Mesenchymal stem cell (in vitro differentiated cells and primary cell): ENCODE measurements around the gene POLK.

Source experiments
- DNase-seq: peaks from one replicate; pipeline ENCODE4 v3.0.0-alpha.2; 2013
- H2AFZ ChIP-seq: one replicate; pipeline ENCODE4 v1.6.1; 2013; ENCODE audit warnings: low read depth, mild to moderate bottlenecking, control low read depth, inconsistent platforms, low read length, moderate library complexity
- H2AK5ac ChIP-seq: 2 replicates; pipeline ENCODE4 v1.6.1; 2013; ENCODE audit warnings: low read length, moderate library complexity, mild to moderate bottlenecking, inconsistent platforms; ENCODE audit not compliant: severe bottlenecking
- H2BK120ac ChIP-seq: one replicate; pipeline ENCODE4 v1.6.1; 2013; ENCODE audit warnings: low read depth, mild to moderate bottlenecking, inconsistent platforms, low read length, moderate library complexity
- H2BK12ac ChIP-seq, 2 experiments: one replicate each; pipeline ENCODE4 v1.6.1; 2013; ENCODE audit warnings: inconsistent platforms in 2 of 2, low read length in 2 of 2, mild to moderate bottlenecking in 2 of 2, moderate library complexity in 2 of 2, control low read depth in 1 of 2
- H2BK15ac ChIP-seq: one replicate; pipeline ENCODE4 v1.6.1; 2013; ENCODE audit warnings: mild to moderate bottlenecking, low read depth, inconsistent platforms; ENCODE audit not compliant: poor library complexity, severe bottlenecking
- H2BK5ac ChIP-seq: 2 replicates; pipeline ENCODE4 v1.6.1; 2013; ENCODE audit warnings: low read depth, mild to moderate bottlenecking, low read length, control low read depth, inconsistent platforms; ENCODE audit not compliant: poor library complexity, severe bottlenecking
- H3K14ac ChIP-seq, 2 experiments: one replicate each; pipeline ENCODE4 v1.6.1; 2013; ENCODE audit warnings: inconsistent platforms in 2 of 2, low read length in 2 of 2, control low read depth in 1 of 2, mild to moderate bottlenecking in 1 of 2, moderate library complexity in 1 of 2
- H3K18ac ChIP-seq, 2 experiments: one replicate each; pipeline ENCODE4 v1.6.1; 2013; ENCODE audit warnings: inconsistent platforms in 2 of 2, low read length in 2 of 2, control low read depth in 1 of 2, low read depth in 1 of 2, mild to moderate bottlenecking in 1 of 2
- H3K23ac ChIP-seq, 2 experiments: one replicate each; pipeline ENCODE4 v1.6.1; 2013; ENCODE audit warnings: inconsistent platforms in 2 of 2, low read length in 2 of 2, mild to moderate bottlenecking in 2 of 2, moderate library complexity in 2 of 2, control low read depth in 1 of 2
- H3K27ac ChIP-seq: 2 replicates; pipeline ENCODE4 v1.5.1; 2013; ENCODE audit warnings: mild to moderate bottlenecking, moderate library complexity, low read length, control low read depth, inconsistent platforms; ENCODE audit not compliant: poor library complexity, severe bottlenecking
- H3K27me3 ChIP-seq, 2 experiments: 2 replicates each; pipeline versions ENCODE4 v1.6.1 to v1.7.0; 2013; ENCODE audit warnings: low read length in 2 of 2, mild to moderate bottlenecking in 2 of 2, moderate library complexity in 2 of 2, control low read depth in 1 of 2, inconsistent platforms in 1 of 2; ENCODE audit not compliant: control insufficient read depth in 1 of 2, insufficient read depth in 1 of 2
- H3K36me3 ChIP-seq, 2 experiments: 2 replicates each; pipeline versions ENCODE4 v1.6.1 to v1.7.0; 2013; ENCODE audit warnings: low read length in 2 of 2, control low read depth in 1 of 2, inconsistent platforms in 1 of 2, low read depth in 1 of 2, mild to moderate bottlenecking in 1 of 2; ENCODE audit not compliant: insufficient read depth in 2 of 2, control insufficient read depth in 1 of 2
- H3K4ac ChIP-seq, 2 experiments: one replicate each; pipeline ENCODE4 v1.6.1; 2013; ENCODE audit warnings: inconsistent platforms in 2 of 2, low read length in 2 of 2, mild to moderate bottlenecking in 2 of 2, moderate library complexity in 2 of 2, control low read depth in 1 of 2, low read depth in 1 of 2
- H3K4me1 ChIP-seq: 2 replicates; pipeline ENCODE4 v1.6.1; 2013; ENCODE audit warnings: low read depth, low read length, control low read depth; ENCODE audit not compliant: control insufficient read depth, insufficient read depth
- H3K4me2 ChIP-seq: 2 replicates; pipeline ENCODE4 v1.6.1; 2013; ENCODE audit warnings: low read length, mild to moderate bottlenecking, inconsistent platforms; ENCODE audit not compliant: poor library complexity, severe bottlenecking
- H3K4me3 ChIP-seq, 2 experiments: 2 replicates each; pipeline versions ENCODE4 v1.5.1 to v1.7.0; 2013; ENCODE audit warnings: low read length in 2 of 2, mild to moderate bottlenecking in 2 of 2, control low read depth in 1 of 2, low read depth in 1 of 2; ENCODE audit not compliant: insufficient read depth in 1 of 2
- H3K79me1 ChIP-seq: replicated peaks from 2 replicates; pipeline ENCODE4 v1.6.1; 2013; ENCODE audit warnings: mild to moderate bottlenecking, control low read depth, low read length, inconsistent platforms; ENCODE audit not compliant: poor library complexity, severe bottlenecking
- H3K9ac ChIP-seq: 2 replicates; pipeline ENCODE4 v1.7.0; 2013; ENCODE audit warnings: mild to moderate bottlenecking, low read length, moderate library complexity
- H3K9me3 ChIP-seq: 2 replicates; pipeline ENCODE4 v1.7.0; 2013; ENCODE audit warnings: mild to moderate bottlenecking, low read length; ENCODE audit not compliant: control insufficient read depth
- H4K8ac ChIP-seq: one replicate; pipeline ENCODE4 v1.6.1; 2013; ENCODE audit warnings: inconsistent platforms, mild to moderate bottlenecking, low read length, moderate library complexity
- H4K91ac ChIP-seq: one replicate; pipeline ENCODE4 v1.6.1; 2013; ENCODE audit warnings: mild to moderate bottlenecking, low read length, inconsistent platforms
- WGBS: methylation state at CpG from one replicate; pipeline ENCODE4 v1.1.7; 2013; ENCODE audit warnings: mixed read lengths; 5-methylcytosine and 5-hydroxymethylcytosine counted together

POLK gene

DNA sequence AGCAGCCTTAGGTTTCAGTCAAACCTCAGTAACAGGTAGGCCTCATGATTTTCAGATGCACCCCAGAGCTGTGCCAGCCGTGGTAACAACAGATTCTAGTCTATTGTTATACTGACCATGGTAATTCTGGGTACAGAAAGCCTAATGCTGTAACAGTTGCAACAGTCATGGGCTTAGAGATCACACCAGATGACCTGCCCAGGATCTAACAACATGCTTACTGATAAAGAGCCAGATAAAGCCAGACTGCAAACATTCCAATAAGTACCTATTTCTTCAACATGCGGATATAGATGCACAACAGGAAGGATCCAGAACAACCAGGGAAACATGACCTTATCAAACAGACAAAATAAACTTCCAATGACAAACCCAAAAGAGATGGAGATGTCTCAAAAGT lies 43.1 kb upstream of the POLK start:
- Histone ChIP-seq H2BK15ac (no peak overlapping the region), H3K4me1 (peaks cover 6% of the 10 kb centered on the region), H2BK5ac (no peak overlapping the region), H2AK5ac (no peak overlapping the region), H2BK120ac (no peak overlapping the region), H3K79me1 (peaks cover 25% of the 10 kb centered on the region), H3K14ac (no peak overlapping the region), H3K4me2 (no peak overlapping the region), H3K23ac (no peak overlapping the region), H3K9me3 (peaks cover 33% of the 10 kb centered on the region), H2AFZ (no peak overlapping the region), H3K36me3 (peaks cover 0 to 6% of the 10 kb centered on the region in 2 experiments), H3K9ac (no peak overlapping the region), H3K27me3 (no peaks in the 10 kb centered on the region), H2BK12ac (no peak overlapping the region), H3K18ac (no peak overlapping the region), H4K8ac (no peak overlapping the region), H3K4me3 (peak overlapping the region in 1 of 2 experiments; percentile 10), H4K91ac (no peak overlapping the region), H3K27ac (no peak overlapping the region), H3K4ac (no peak overlapping the region)
- 93% methylated on average over 2 of the region's 2 CpGs for WGBS
- DNase-seq: no peak

- no peak overlapping the region for H3K9ac ChIP-seq
- no peak overlapping the region for H2BK5ac ChIP-seq
- H2BK120ac ChIP-seq: no peak overlapping the region
- peaks cover 6% of the 10 kb centered on the region for H3K4me1 ChIP-seq
- H3K23ac ChIP-seq: no peak overlapping the region
- H4K8ac ChIP-seq: no peak overlapping the region
- H3K36me3 ChIP-seq: peaks cover 0 to 6% of the 10 kb centered on the region in 2 experiments
- peaks cover 21% of the 10 kb centered on the region for H3K79me1 ChIP-seq
- peaks cover 33% of the 10 kb centered on the region for H3K9me3 ChIP-seq
- H3K18ac ChIP-seq: no peak overlapping the region
- H3K4me3 ChIP-seq: no peak overlapping the region
- no peak overlapping the region for H3K4me2 ChIP-seq
- no peak overlapping the region for H2AFZ ChIP-seq
- H3K27ac ChIP-seq: no peak overlapping the region
- H2BK15ac ChIP-seq: no peak overlapping the region
- DNase-seq: peak; percentile 5
- no peak overlapping the region for H2BK12ac ChIP-seq
- no peak overlapping the region for H3K14ac ChIP-seq
- no peak overlapping the region for H2AK5ac ChIP-seq
- H3K27me3 ChIP-seq: no peaks in the 10 kb centered on the region
- no peak overlapping the region for H3K4ac ChIP-seq
- no peak overlapping the region for H4K91ac ChIP-seq
- WGBS: 97% methylated on average over 1 of the region's 1 CpG
Observed at GRCh38 chr5:75469017-75469416, 42.7 kb upstream of the POLK start.

DNA sequence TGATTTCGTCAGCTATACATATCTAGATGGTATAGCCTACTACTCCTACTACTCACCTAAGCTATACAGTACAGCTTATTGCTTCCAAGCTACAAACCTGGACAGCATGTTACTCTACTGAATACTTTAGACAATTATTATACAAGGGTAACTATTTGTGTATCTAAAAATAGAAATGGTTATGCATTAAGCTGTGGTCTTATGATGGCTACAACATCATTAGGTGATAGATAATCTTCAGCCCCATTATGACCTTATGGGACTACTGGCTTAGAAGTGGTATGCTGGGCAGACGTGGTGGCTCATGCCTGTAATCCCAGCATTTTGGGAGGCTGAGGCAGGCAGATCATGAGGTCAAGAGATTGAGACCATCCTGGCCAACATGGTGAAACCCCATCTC lies 40.5 kb upstream of the POLK start:
- H3K79me1 ChIP-seq: peaks cover 11% of the 10 kb centered on the region
- no peak overlapping the region for H2BK120ac ChIP-seq
- H3K4me3 ChIP-seq: no peak overlapping the region
- no peaks in the 10 kb centered on the region for H3K27me3 ChIP-seq
- H3K4me1 ChIP-seq: peaks cover 6% of the 10 kb centered on the region
- WGBS: 91% methylated on average over 1 of the region's 2 CpGs
- no peak overlapping the region for H3K23ac ChIP-seq
- no peak overlapping the region for H4K8ac ChIP-seq
- no peak overlapping the region for H3K9ac ChIP-seq
- no peak overlapping the region for H2BK12ac ChIP-seq
- DNase-seq: no peak
- H2BK5ac ChIP-seq: no peak overlapping the region
- H3K14ac ChIP-seq: no peak overlapping the region
- H3K4ac ChIP-seq: no peak overlapping the region
- H3K4me2 ChIP-seq: no peak overlapping the region
- H3K18ac ChIP-seq: no peak overlapping the region
- no peak overlapping the region for H3K27ac ChIP-seq
- no peak overlapping the region for H2AFZ ChIP-seq
- no peak overlapping the region for H2AK5ac ChIP-seq
- H2BK15ac ChIP-seq: no peak overlapping the region
- H3K9me3 ChIP-seq: peaks cover 33% of the 10 kb centered on the region
- no peak overlapping the region for H4K91ac ChIP-seq
- peaks cover 0 to 6% of the 10 kb centered on the region in 2 experiments for H3K36me3 ChIP-seq

- Histone ChIP-seq H2AFZ (no peak overlapping the region), H3K4ac (no peak overlapping the region), H3K36me3 (peaks cover 0 to 6% of the 10 kb centered on the region in 2 experiments), H2BK5ac (no peak overlapping the region), H3K14ac (no peak overlapping the region), H3K9me3 (peaks cover 31% of the 10 kb centered on the region), H3K27me3 (no peaks in the 10 kb centered on the region), H2AK5ac (peak overlapping the region; percentile 39), H3K4me1 (peaks cover 6% of the 10 kb centered on the region), H3K79me1 (peaks cover 8% of the 10 kb centered on the region), H4K8ac (no peak overlapping the region), H3K4me2 (peak overlapping the region; percentile 43), H3K9ac (no peak overlapping the region), H3K4me3 (no peak overlapping the region), H4K91ac (no peak overlapping the region), H2BK15ac (no peak overlapping the region), H2BK120ac (no peak overlapping the region), H3K23ac (no peak overlapping the region), H3K18ac (no peak overlapping the region), H2BK12ac (no peak overlapping the region), H3K27ac (peak overlapping the region; percentile 92)
- DNase-seq: no peak
- WGBS: 100% methylated on average over 1 of the region's 1 CpG
Observed at GRCh38 chr5:75472973-75473372, 38.7 kb upstream of the POLK start.
